Measurements from ENCODE around the gene OR51B2.
A peak's percentile ranks its signal among the peaks of the same experiment; 100 is the strongest.

Gene OR51B2

GRCh38 chr11:5293028-5293427 is 31.1 kb downstream of the OR51B2 start:
- Histone ChIP-seq H3K4me2 (ENCODE audit: low read length) (no peak overlapping the region), H3K4me3 (ENCODE audit: low read length) (no peak overlapping the region), H3K9me3 (ENCODE audit: control insufficient read depth, insufficient read depth, low read length) (no peaks in the 10 kb centered on the region), H3K36me3 (ENCODE audit: control insufficient read depth, low read length) (no peaks in the 10 kb centered on the region), H3K9me2 (replicated peaks; ENCODE audit: control insufficient read depth, low read length) (no peaks in the 10 kb centered on the region), H3K27me3 (ENCODE audit: control insufficient read depth, low read length) (no peaks in the 10 kb centered on the region), H4K20me1 (ENCODE audit: control insufficient read depth, insufficient read depth, low read depth, low read length) (no peaks in the 10 kb centered on the region), H3K79me2 (ENCODE audit: control insufficient read depth, low read length) (no peaks in the 10 kb centered on the region), H3F3A (ENCODE audit: control insufficient read depth, insufficient read depth) (no peaks in the 10 kb centered on the region), H3K4me1 (ENCODE audit: control insufficient read depth, low read length) (no peaks in the 10 kb centered on the region), H3K27ac (ENCODE audit: low read depth, low read length) (no peak overlapping the region)
- TF ChIP-seq CTCF (IDR thresholded peaks at IDR 0.05; ENCODE audit: low read depth, low read length, poor library complexity, severe bottlenecking) (no peak), EZH2phosphoT487 (IDR thresholded peaks at IDR 0.05; ENCODE audit: borderline replicate concordance, low read length) (no peak)

DNA sequence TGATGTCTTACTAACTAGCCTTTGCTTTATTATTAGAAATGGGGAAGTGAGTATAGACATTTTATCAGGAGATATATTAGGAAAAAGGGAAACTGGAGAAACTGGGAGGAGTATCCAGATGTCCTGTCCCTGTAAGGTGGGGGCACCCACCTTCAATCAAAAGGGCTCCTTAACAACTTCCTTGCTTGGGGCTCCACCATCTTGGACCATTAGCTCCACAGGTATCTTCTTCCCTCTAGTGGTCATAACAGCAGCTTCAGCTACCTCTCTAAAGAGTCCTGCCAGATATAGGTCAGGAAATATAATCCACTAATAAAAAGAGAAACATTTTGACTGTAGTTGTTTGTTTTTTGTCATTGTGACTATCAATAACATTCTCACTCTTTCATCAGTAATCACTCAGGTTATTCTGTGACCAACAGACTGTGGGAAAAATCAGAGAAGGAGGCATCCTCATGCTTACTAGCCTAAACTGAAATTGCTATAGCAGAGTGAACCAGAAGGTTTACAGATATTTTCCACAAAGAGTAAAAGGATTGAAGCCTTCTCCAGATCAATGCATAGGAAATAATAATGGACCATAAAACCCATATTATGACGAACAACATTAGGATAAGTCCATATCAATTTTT is 32.8 kb downstream of the OR51B2 start:
- H3K36me3 ChIP-seq (ENCODE audit: control insufficient read depth, low read length) = no peaks in the 10 kb centered on the region
- H3F3A ChIP-seq (ENCODE audit: control insufficient read depth, insufficient read depth) = no peaks in the 10 kb centered on the region
- no peaks in the 10 kb centered on the region for H3K79me2 ChIP-seq (ENCODE audit: control insufficient read depth, low read length)
- no peaks in the 10 kb centered on the region for H4K20me1 ChIP-seq (ENCODE audit: control insufficient read depth, insufficient read depth, low read depth, low read length)
- no peak overlapping the region for H3K4me3 ChIP-seq (ENCODE audit: low read length)
- H3K9me3 ChIP-seq (ENCODE audit: control insufficient read depth, insufficient read depth, low read length) = no peaks in the 10 kb centered on the region
- H3K27ac ChIP-seq (ENCODE audit: low read depth, low read length) = no peak overlapping the region
- no peak overlapping the region for H3K4me2 ChIP-seq (ENCODE audit: low read length)
- H3K4me1 ChIP-seq (ENCODE audit: control insufficient read depth, low read length) = no peaks in the 10 kb centered on the region
- H3K27me3 ChIP-seq (ENCODE audit: control insufficient read depth, low read length) = no peaks in the 10 kb centered on the region
- no peaks in the 10 kb centered on the region for H3K9me2 ChIP-seq (replicated peaks; ENCODE audit: control insufficient read depth, low read length)
- TF ChIP-seq CTCF (IDR thresholded peaks at IDR 0.05; ENCODE audit: low read depth, low read length, poor library complexity, severe bottlenecking) = peak; percentile 46
- TF ChIP-seq EZH2phosphoT487 (IDR thresholded peaks at IDR 0.05; ENCODE audit: borderline replicate concordance, low read length) = no peak

DNA sequence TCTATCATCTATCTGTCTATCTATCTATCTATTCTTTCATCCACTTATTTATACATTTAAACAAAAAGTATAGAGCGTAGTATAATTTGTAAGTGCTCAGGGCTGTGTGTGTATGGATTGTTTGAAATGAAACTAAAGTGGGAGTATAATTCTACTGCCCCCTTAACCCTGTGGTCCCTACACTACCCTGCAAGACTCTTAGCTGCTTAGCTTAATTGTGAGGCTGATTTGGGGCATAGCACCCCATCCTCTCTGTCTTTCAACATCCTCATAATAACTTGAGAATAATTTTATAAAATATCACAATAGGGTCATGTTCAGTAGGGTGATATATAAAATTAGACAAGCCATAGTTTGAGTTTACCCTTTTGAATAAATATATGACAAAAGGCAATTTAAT is 34.0 kb downstream of the OR51B2 start:
- Histone ChIP-seq H3K4me1 (ENCODE audit: control insufficient read depth, low read length) (no peaks in the 10 kb centered on the region), H3K27me3 (ENCODE audit: control insufficient read depth, low read length) (no peaks in the 10 kb centered on the region), H3K9me3 (ENCODE audit: control insufficient read depth, insufficient read depth, low read length) (no peaks in the 10 kb centered on the region), H3K27ac (ENCODE audit: low read depth, low read length) (no peak overlapping the region), H3K4me3 (ENCODE audit: low read length) (no peak overlapping the region), H3F3A (ENCODE audit: control insufficient read depth, insufficient read depth) (no peaks in the 10 kb centered on the region), H3K36me3 (ENCODE audit: control insufficient read depth, low read length) (no peaks in the 10 kb centered on the region), H3K4me2 (ENCODE audit: low read length) (no peak overlapping the region), H3K9me2 (replicated peaks; ENCODE audit: control insufficient read depth, low read length) (no peaks in the 10 kb centered on the region), H3K79me2 (ENCODE audit: control insufficient read depth, low read length) (no peaks in the 10 kb centered on the region), H4K20me1 (ENCODE audit: control insufficient read depth, insufficient read depth, low read depth, low read length) (no peaks in the 10 kb centered on the region)
- no peak for TF ChIP-seq EZH2phosphoT487 (IDR thresholded peaks at IDR 0.05; ENCODE audit: borderline replicate concordance, low read length)
- no peak for TF ChIP-seq CTCF (IDR thresholded peaks at IDR 0.05; ENCODE audit: low read depth, low read length, poor library complexity, severe bottlenecking)

Data from DOHH2 (cell line).